HCT116 (cell line): ENCODE data around the gene HLA-B. TPM values are rescaled to one million over a fixed set of nuclear protein-coding genes. Genes with fewer than 3 reads are reported as not detected.

Experiments used
- ATAC-seq: fragments of 200-7000 bp; cut with Tn5 transposase; 2 replicates; pipeline ENCODE4 v1.9.1; 2020; ENCODE audit warnings: mild to moderate bottlenecking, moderate library complexity
- BruUV-seq: library from RNA; stranded (reverse); fragments of 400-500 nt; replicated peaks from 2 replicates; lab custom pipeline; 2021; lab: Mats Ljungman, UMichigan
- CTCF ChIA-PET: fragments of 300-600 bp; sonication (Branson Sonifier 250); formaldehyde crosslinking; loops from one replicate; lab custom pipeline; 2021; ENCODE audit warnings: antibody characterized with exemption; lab: Charles Lee
- POLR2A ChIA-PET: fragments of 300-600, 350-600 bp; sonication (Branson Sonifier 250); formaldehyde crosslinking; loops from one replicate; lab custom pipeline; 2021; ENCODE audit warnings: antibody characterized with exemption; lab: Charles Lee
- RAD21 ChIA-PET, 2 experiments: fragments of 300-600 bp; sonication (Branson Sonifier 250); formaldehyde crosslinking; loops; one replicate each; lab custom pipeline; 2023; ENCODE audit warnings: low total read pairs in 2 of 2; ENCODE audit not compliant: uncharacterized antibody in 2 of 2, unreplicated experiment in 2 of 2, low non-redundant PET in 1 of 2; lab: Charles Lee
- DNase-seq: peaks from one replicate; pipeline ENCODE4 v3.0.0-alpha.2; 2010; ENCODE audit warnings: low read depth, low spot score
- H2AFZ ChIP-seq: fragments of 200-600 bp; shearing (Covaris generic), sonication (generic); 2 replicates; pipeline ENCODE4 v1.6.1; 2017; ENCODE audit warnings: low read depth, mixed run types, mixed read lengths, antibody characterized with exemption, low read length; ENCODE audit not compliant: poor library complexity, severe bottlenecking
- H3K27ac ChIP-seq: 2 replicates; pipeline ENCODE4 v1.5.1; 2012; ENCODE audit warnings: low read depth, low read length
- H3K27me3 ChIP-seq: fragments of 200-600 bp; sonication (generic); 2 replicates; pipeline ENCODE4 v1.6.1; 2016; ENCODE audit warnings: mixed run types, low read length, mixed read lengths; ENCODE audit not compliant: insufficient read depth
- H3K36me3 ChIP-seq, 2 experiments: fragments of 200-500 bp in 1 of 2; fragments of 200-600 bp in 1 of 2; sonication (Bioruptor generic) in 1 of 2; sonication (generic) in 1 of 2; 2 replicates each; pipeline versions ENCODE4 v1.5.1 to v1.6.1; 2014 to 2016; ENCODE audit warnings: low read length in 2 of 2, inconsistent platforms in 1 of 2, mixed read lengths in 1 of 2, mixed run types in 1 of 2; ENCODE audit not compliant: insufficient read depth in 2 of 2, control insufficient read depth in 1 of 2
- H3K4me1 ChIP-seq, 2 experiments: fragments of 200-600 bp in 1 of 2; sonication (generic) in 1 of 2; 2 replicates each; pipeline versions ENCODE4 v1.5.1 to v1.6.1; 2012 to 2017; ENCODE audit warnings: low read length in 2 of 2, inconsistent platforms in 1 of 2, mild to moderate bottlenecking in 1 of 2, mixed read lengths in 1 of 2, mixed run types in 1 of 2, moderate library complexity in 1 of 2; ENCODE audit not compliant: insufficient read depth in 2 of 2, control insufficient read depth in 1 of 2
- H3K4me2 ChIP-seq: fragments of 200-600 bp; sonication (generic); 2 replicates; pipeline ENCODE4 v1.6.1; 2017; ENCODE audit warnings: mixed run types, low read length, mixed read lengths
- H3K4me3 ChIP-seq, 2 experiments: fragments of 200-600 bp in 1 of 2; sonication (generic) in 1 of 2; replicated peaks in 1 of 2; 2 replicates each; pipeline ENCODE4 v1.5.1; 2011 to 2016; ENCODE audit warnings: low read length in 2 of 2, control low read depth in 1 of 2, low read depth in 1 of 2, mild to moderate bottlenecking in 1 of 2, mixed read lengths in 1 of 2, mixed run types in 1 of 2
- H3K79me2 ChIP-seq: fragments of 200-600 bp; sonication (generic); 2 replicates; pipeline ENCODE4 v1.6.1; 2017; ENCODE audit warnings: mild to moderate bottlenecking, mixed run types, low read length, moderate library complexity, mixed read lengths; ENCODE audit not compliant: insufficient read depth
- H3K9ac ChIP-seq: fragments of 200-600 bp; sonication (generic); 2 replicates; pipeline ENCODE4 v1.6.1; 2016; ENCODE audit warnings: low read length, mixed read lengths
- H3K9me2 ChIP-seq: fragments of 200-600 bp; sonication (generic), shearing (Covaris generic); 2 replicates; pipeline ENCODE4 v1.6.1; 2017; ENCODE audit warnings: mixed run types, mild to moderate bottlenecking, moderate library complexity; ENCODE audit not compliant: insufficient read depth
- H3K9me3 ChIP-seq, 2 experiments: fragments of 200-500 bp in 1 of 2; fragments of 200-600 bp in 1 of 2; sonication (Bioruptor generic) in 1 of 2; sonication (generic) in 1 of 2; 2 replicates each; pipeline ENCODE4 v1.6.1; 2014 to 2017; ENCODE audit warnings: low read length in 2 of 2, mixed read lengths in 2 of 2, inconsistent platforms in 1 of 2, low read depth in 1 of 2, mild to moderate bottlenecking in 1 of 2, mixed run types in 1 of 2, moderate library complexity in 1 of 2; ENCODE audit not compliant: control insufficient read depth in 1 of 2, insufficient read depth in 1 of 2
- H4K20me1 ChIP-seq: fragments of 200-600 bp; sonication (generic), shearing (Covaris generic); 2 replicates; pipeline ENCODE4 v1.6.1; 2017; ENCODE audit warnings: mixed run types, mild to moderate bottlenecking, moderate library complexity; ENCODE audit not compliant: insufficient read depth
- ATF3 ChIP-seq: IDR thresholded peaks from 2 replicates; pipeline ENCODE4 v1.6.1; 2012
- CBX3 ChIP-seq: IDR thresholded peaks from 2 replicates; pipeline ENCODE4 v1.6.1; 2012; ENCODE audit warnings: low read depth
- EGR1 ChIP-seq: IDR thresholded peaks from 2 replicates; pipeline ENCODE4 v1.6.1; 2012; ENCODE audit warnings: low read depth
- ELF1 ChIP-seq: IDR thresholded peaks from 2 replicates; pipeline ENCODE4 v1.6.1; 2012; ENCODE audit warnings: low read depth, borderline replicate concordance
- EZH2 ChIP-seq: fragments of 200-600 bp; sonication (generic); IDR thresholded peaks from 2 replicates; pipeline ENCODE4 v1.6.1; 2017; ENCODE audit warnings: antibody characterized with exemption, mixed run types
- EZH2phosphoT487 ChIP-seq: fragments of 200-600 bp; IDR thresholded peaks from 2 replicates; pipeline ENCODE4 v1.6.1; 2018; ENCODE audit warnings: antibody characterized with exemption, borderline replicate concordance
- FOSL1 ChIP-seq: IDR thresholded peaks from 2 replicates; pipeline ENCODE4 v1.6.1; 2012; ENCODE audit warnings: low read depth
- JUND ChIP-seq: IDR thresholded peaks from 2 replicates; pipeline ENCODE4 v1.6.1; 2012
- MAX ChIP-seq: IDR thresholded peaks from 2 replicates; pipeline ENCODE4 v1.6.1; 2012
- POLR2AphosphoS5 ChIP-seq: IDR thresholded peaks from 2 replicates; pipeline ENCODE4 v1.6.1; 2011; ENCODE audit warnings: mild to moderate bottlenecking, low read depth, low read length, moderate library complexity
- RAD21 ChIP-seq: IDR thresholded peaks from 2 replicates; pipeline ENCODE4 v1.6.1; 2012; ENCODE audit warnings: low read depth, mild to moderate bottlenecking
- SIN3A ChIP-seq: IDR thresholded peaks from 2 replicates; pipeline ENCODE4 v1.6.1; 2012; ENCODE audit warnings: low read depth
- SRF ChIP-seq: IDR thresholded peaks from 2 replicates; pipeline ENCODE4 v1.6.1; 2012; ENCODE audit warnings: low read depth
- YY1 ChIP-seq: IDR thresholded peaks from 2 replicates; pipeline ENCODE4 v1.6.1; 2011; ENCODE audit warnings: low read length, low read depth, moderate library complexity, mild to moderate bottlenecking; ENCODE audit not compliant: insufficient replicate concordance; ENCODE audit errors: extremely low read depth
- ZBTB33 ChIP-seq: IDR thresholded peaks from 2 replicates; pipeline ENCODE4 v1.6.1; 2011; ENCODE audit warnings: mild to moderate bottlenecking, low read length, moderate library complexity; ENCODE audit not compliant: insufficient replicate concordance; ENCODE audit errors: extremely low read depth
- ZNF274 ChIP-seq: fragments of 200-500 bp; sonication (Bioruptor generic); IDR thresholded peaks from 2 replicates; pipeline ENCODE4 v1.6.1; 2014; ENCODE audit warnings: mild to moderate bottlenecking, low read depth, low read length, inconsistent platforms
- intact Hi-C: fragments of 100-400 bp; cut with micrococcal nuclease; formaldehyde crosslinking; loops from 2 replicates; pipeline ENCODE4 v1.10.0; 2022
- total RNA-seq: library from RNA; stranded (reverse); gene quantifications from one replicate; pipeline ENCODE4 v1.2.1, GENCODE V29; 2021; ENCODE audit not compliant: unreplicated experiment

The HLA-B gene
- total RNA-seq, 1 experiment from 2014 or later: 381 TPM

GRCh38 chr6:31358302-31358701, 1.3 kb upstream of the HLA-B start (continued):
- no peak for TF ChIP-seq ZBTB33

- Histone ChIP-seq H3K4me1 (no peaks in the 10 kb centered on the region), H3K27me3 (no peaks in the 10 kb centered on the region), H3K4me2 (no peak overlapping the region; the same call in 1 of the 2 replicates), H3K27ac (no peak overlapping the region), H3K9me3 (no peaks in the 10 kb centered on the region), H2AFZ (no peak overlapping the region), H3K4me3 (no peak overlapping the region), H3K36me3 (no peaks in the 10 kb centered on the region; a peak in 2 of 4 replicates), H4K20me1 (no peaks in the 10 kb centered on the region), H3K79me2 (no peaks in the 10 kb centered on the region), H3K9ac (no peak overlapping the region), H3K9me2 (no peaks in the 10 kb centered on the region)
- ChIA-PET POLR2A (no interaction called here), RAD21 (no interaction called here), CTCF (interaction anchor here (0.8 kb wide), 1 partner anchor 9 kb away, joined by 6 read pairs; no protein-coding TSS in a partner anchor)
- no peak for DNase-seq
- TF ChIP-seq EZH2phosphoT487 (no peak), CBX3 (no peak), RAD21 (no peak), SRF (no peak), POLR2AphosphoS5 (no peak), JUND (no peak), YY1 (no peak), ZNF274 (no peak), FOSL1 (no peak), EZH2 (no peak), EGR1 (no peak), SIN3A (no peak), ATF3 (no peak), ELF1 (no peak), MAX (no peak)
- no peak for ATAC-seq
- no TSS peak for BruUV-seq
- intact Hi-C loops: no loop called here
Measured at GRCh38 chr6:31357886-31358285, 907 bp upstream of the HLA-B start.
